Measurements from ENCODE around the gene ABCG5. TPM values are rescaled to one million over a fixed set of nuclear protein-coding genes. Genes with fewer than 3 reads are reported as not detected.

Gene ABCG5
- total RNA-seq, 1 experiment from 2014 or later: not detected

GRCh38 chr2:43818761-43819160 lies 19.9 kb downstream of the ABCG5 start:
- CTCF ChIA-PET: no interaction called here
- Mint-ChIP-seq H3K4me1 (peaks cover 6% of the 10 kb centered on the region), H3K27ac (no peak overlapping the region), H3K27me3 (ENCODE audit: low read depth) (peaks cover 2% of the 10 kb centered on the region; the same call in 1 of the 2 replicates), H3K9me3 (no peaks in the 10 kb centered on the region; the same call in 1 of the 2 replicates), H3K4me3 (no peak overlapping the region), H3K36me3 (no peaks in the 10 kb centered on the region)
- DNase-seq (ENCODE audit: low spot score): no peak
- no peak for ATAC-seq
- POLR2A ChIA-PET: no interaction called here
- TF ChIP-seq PRRX2 (CRISPR knock-in tag; IDR thresholded peaks at IDR 0.05): no peak
- TF ChIP-seq OVOL2 (CRISPR knock-in tag; IDR thresholded peaks at IDR 0.05; ENCODE audit: borderline replicate concordance): no peak
- TF ChIP-seq JUN (CRISPR knock-in tag; IDR thresholded peaks at IDR 0.05): no peak
- TF ChIP-seq GRHL2 (CRISPR knock-in tag; IDR thresholded peaks at IDR 0.05; ENCODE audit: insufficient replicate concordance, severe bottlenecking): no peak
- no peak for TF ChIP-seq CREB1 (CRISPR knock-in tag; IDR thresholded peaks at IDR 0.05)
- no peak for TF ChIP-seq HMGXB4 (CRISPR knock-in tag; IDR thresholded peaks at IDR 0.05)
- TF ChIP-seq ZNF396 (CRISPR knock-in tag; IDR thresholded peaks at IDR 0.05; ENCODE audit: borderline replicate concordance): no peak
- no peak for TF ChIP-seq TP53 (CRISPR knock-in tag; IDR thresholded peaks at IDR 0.05)
- no peak for TF ChIP-seq SP1 (CRISPR knock-in tag; conservative IDR thresholded peaks at IDR 0.05)
- TF ChIP-seq ZNF317 (CRISPR knock-in tag; IDR thresholded peaks at IDR 0.05; ENCODE audit: borderline replicate concordance, low read depth): no peak
- TF ChIP-seq TCF7 (CRISPR knock-in tag; IDR thresholded peaks at IDR 0.05; ENCODE audit: low read depth): no peak

- no peak for TF ChIP-seq NR3C1 (CRISPR knock-in tag; conservative IDR thresholded peaks at IDR 0.05; ENCODE audit: low read depth)
- no peak for TF ChIP-seq ZNF512 (CRISPR knock-in tag; IDR thresholded peaks at IDR 0.05; ENCODE audit: borderline replicate concordance)
- TF ChIP-seq CTCF (IDR thresholded peaks at IDR 0.05): no peak
- TF ChIP-seq MLX (CRISPR knock-in tag; IDR thresholded peaks at IDR 0.05): no peak
- TF ChIP-seq USF1 (CRISPR knock-in tag; IDR thresholded peaks at IDR 0.05): no peak
- no peak for TF ChIP-seq NR1H2 (CRISPR knock-in tag; IDR thresholded peaks at IDR 0.05)
- TF ChIP-seq ERG (CRISPR knock-in tag; IDR thresholded peaks at IDR 0.05): no peak
- no peak for TF ChIP-seq ZNF423 (CRISPR knock-in tag; IDR thresholded peaks at IDR 0.05)
- TF ChIP-seq FOXK1 (CRISPR knock-in tag; IDR thresholded peaks at IDR 0.05): no peak
- Mint-ChIP-seq H3K4me3 (no peak overlapping the region), H3K4me1 (no peaks in the 10 kb centered on the region), H3K36me3 (no peaks in the 10 kb centered on the region), H3K27me3 (ENCODE audit: low read depth) (no peaks in the 10 kb centered on the region), H3K27ac (no peak overlapping the region), H3K9me3 (no peaks in the 10 kb centered on the region; the same call in 1 of the 2 replicates)
- ATAC-seq: no peak
- ChIA-PET POLR2A (no interaction called here), CTCF (no interaction called here)
- DNase-seq (ENCODE audit: low spot score): no peak
These were observed 23.9 kb downstream of the ABCG5 start for GRCh38 chr2:43814711-43815110.
